HG03565 (cell line): ENCODE results near the gene MAP4K3.

Experiments
- ATAC-seq: cut with Tn5 transposase; IDR thresholded peaks from one replicate; pipeline ENCODE4 v1.9.1; 2021; ENCODE audit warnings: mild to moderate bottlenecking, moderate library complexity; ENCODE audit not compliant: unreplicated experiment

The MAP4K3 gene

DNA sequence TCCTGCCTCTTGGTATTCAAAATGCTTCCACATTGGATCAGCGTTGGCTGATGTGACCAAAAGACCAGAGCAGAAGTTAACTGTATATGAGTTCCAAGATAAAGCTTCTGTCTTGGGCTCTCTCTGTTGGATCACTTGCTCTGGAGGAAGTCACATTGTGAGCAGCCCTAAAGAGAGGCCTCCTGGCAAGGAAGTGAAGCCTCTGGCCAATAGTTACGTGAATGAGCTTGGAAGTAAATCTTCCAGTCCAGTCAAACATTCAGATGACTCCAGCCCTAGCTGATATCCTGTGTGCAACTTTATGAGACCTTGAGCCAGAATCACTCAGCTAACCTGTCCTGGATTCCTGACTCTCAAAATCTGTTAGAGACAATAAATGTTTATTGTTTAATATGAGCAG is 125.6 kb downstream of the MAP4K3 start:
- ATAC-seq = no peak

DNA sequence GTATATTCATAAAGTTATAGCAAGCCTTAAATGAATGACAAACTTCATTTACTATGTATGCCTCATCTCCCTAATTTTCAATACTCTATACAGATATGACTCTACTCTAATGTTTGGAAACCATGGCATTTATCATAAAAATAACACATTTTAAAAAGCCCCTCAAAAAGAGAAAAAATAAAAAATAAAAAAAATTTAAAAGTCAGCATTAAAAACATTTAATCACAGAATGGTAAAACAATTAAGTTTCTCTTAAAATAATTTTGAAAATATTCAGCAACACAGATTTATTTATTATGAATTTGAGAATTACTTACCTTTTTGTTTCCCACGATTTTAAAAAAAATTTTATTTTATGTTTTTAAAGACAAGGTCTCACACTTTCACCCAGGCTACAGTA is 128.3 kb downstream of the MAP4K3 start:
- ATAC-seq = no peak

DNA sequence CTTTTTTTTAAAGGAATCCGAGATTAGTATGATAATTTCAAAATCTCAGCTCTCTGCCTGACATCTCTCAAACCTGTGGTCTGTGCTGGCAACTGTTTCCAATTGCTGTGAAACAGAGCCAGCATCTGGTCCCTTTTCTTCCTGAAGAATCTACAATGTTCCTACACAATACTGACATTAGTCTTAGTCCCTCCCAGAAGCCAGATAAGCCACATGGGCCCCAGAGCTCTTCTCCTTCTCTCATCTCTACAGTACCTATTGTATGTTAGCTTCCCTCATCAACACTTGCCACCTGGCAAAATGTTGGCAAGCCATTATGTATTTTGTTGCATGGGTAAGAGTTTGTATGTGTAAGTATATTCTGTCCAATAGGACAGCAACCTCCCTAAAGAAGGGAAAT is 130.5 kb downstream of the MAP4K3 start:
- ATAC-seq = no peak

DNA sequence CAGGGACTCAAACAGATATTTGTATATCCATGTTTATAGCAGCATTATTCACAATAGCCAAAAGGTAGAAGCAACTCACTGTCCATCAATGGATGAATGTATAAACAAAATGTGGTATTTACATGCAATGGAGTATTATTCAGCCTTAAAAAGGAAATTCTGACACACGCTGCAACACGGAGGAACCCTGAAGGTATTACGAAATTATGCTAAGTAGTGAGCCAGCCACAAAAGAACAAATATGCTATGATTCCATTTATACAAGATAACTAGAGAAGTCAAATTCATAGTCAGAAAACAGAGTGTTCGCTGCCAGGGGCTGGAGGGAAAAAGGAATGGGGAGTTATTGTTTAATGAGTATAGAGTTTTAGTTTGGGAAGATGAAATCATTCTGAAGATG is 132.4 kb downstream of the MAP4K3 start:
- ATAC-seq = no peak

DNA sequence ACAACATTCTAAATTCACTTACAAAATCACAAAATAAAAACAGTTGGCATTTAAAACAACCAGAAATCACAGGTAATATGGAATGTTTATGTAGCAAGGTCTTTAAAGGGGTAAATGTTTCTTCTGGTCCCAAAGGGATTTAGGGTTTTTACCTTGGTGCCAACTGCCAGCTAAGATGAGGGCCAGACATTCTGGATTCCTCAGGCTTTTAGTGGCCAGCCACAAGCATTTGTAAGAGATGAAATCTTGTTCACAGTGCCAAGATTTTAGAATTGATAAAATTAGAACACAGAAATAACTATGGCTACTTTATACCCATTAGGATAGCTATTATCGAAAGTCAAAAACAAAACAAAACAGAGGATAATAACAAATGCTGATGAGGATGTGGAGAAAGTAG is 132.9 kb downstream of the MAP4K3 start:
- ATAC-seq = no peak

DNA sequence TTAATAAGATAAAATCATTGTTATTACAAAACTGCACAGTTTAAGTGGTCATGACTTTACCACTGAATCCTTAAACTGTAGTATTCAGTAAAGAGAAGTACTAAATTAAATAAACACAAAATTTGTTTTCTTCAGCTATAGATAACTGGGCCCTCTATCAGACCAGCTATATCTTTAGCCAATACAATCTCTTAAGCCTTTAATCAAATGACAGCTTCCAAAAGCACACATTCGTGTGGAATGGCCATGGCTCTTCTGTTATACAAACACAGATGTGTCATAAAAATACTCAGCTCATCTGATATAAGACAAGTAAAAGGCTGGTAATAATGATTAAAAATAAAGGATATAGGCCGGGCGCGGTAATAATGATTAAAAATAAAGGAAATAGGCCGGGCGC is 135.7 kb downstream of the MAP4K3 start:
- no peak for ATAC-seq

DNA sequence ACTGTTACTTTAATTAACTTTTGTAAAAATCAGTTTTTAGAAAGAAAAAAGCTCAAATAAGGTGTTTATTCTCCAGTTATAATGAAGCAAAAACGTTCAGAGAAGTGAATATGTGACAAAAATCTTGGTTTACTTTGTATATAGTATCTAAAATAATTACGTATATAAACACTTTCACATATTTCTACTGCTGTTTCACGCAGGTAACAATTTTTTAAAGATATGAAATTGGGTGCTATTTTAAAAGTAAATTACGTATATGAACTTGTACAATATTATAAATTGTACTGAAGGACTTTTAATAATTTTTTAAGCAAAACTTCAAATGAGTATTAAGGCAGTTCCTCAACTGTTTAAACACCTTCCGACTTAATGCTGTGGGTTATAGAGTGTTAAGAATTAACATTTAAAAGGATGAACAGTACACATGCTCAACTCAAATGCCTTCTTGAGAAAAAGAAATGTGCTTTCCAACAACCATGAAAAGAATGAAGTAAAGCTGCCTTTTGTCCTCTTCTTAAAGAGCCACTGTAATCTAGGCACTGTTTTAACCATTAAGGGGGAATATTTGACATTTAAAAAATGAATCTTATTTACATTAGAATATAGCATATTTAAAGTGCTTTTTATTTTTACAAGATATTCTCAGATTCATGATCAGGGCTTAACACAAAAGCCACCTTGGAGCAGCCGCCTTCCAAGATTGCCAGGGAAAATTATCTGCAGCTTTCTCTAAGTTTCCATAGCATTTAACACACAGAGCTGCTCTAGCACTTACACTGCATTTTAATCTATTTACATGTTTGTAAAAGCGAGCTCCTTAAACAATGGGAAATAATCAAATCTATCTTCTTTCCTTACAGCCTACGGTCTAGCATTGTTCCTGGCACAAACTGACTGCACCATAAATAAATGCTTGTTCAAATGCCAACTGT is 136.8 kb downstream of the MAP4K3 start:
- ATAC-seq = no peak

DNA sequence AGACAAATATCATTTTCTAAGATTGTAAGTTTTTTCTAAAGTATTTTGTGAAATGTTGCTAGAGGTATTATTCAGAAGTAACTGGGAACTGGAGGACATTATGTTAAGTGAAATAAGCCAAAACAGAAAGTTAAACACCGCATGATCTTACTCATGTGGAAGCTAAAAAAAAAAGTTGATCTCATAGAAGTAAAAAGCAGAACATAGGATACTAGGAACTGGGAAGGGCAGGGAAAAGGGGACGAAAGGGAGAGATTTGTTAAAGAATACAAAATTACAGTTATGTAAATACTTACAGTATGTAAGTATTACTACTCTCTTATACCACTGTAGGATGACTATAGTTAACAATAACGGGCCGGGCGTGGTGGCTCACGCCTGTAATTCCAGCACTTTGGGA is 146.7 kb downstream of the MAP4K3 start:
- no peak for ATAC-seq

DNA sequence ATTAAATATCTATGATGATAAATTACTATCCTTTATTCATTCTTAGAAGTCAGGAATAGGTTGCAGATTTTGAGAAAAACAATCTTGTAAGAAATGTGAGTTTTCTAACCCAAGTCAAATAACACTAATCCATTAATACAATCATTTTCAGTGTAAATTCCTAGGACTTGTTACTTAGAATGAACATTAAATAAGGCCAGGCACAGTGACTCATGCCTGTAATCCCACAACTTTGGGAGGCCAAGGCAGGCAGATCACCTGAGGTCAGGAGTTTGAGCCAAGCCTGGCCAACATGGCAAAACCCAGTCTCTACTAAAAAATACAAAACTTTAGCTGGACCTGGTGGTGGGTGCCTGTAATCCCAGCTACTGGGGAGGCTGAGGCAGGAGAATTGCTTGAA is 147.5 kb downstream of the MAP4K3 start:
- no peak for ATAC-seq

DNA sequence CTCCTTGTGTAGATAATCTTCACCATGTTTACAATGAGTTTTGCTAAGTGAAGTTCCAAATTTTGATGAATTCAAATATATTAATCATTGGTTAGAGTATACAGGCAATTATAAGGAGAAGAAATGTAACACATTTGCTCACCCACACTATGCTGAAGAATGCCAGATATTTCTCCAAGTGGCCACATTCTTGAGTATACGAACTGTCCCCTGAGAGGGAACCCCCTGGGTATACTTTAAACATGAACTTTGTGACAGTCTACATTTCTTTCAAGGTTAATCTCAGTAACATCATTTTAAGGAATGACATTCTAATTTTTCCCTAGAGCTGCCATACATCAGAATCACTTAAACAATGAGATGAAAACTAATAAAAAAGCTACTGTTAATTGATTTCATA is 153.5 kb downstream of the MAP4K3 start:
- no peak for ATAC-seq

DNA sequence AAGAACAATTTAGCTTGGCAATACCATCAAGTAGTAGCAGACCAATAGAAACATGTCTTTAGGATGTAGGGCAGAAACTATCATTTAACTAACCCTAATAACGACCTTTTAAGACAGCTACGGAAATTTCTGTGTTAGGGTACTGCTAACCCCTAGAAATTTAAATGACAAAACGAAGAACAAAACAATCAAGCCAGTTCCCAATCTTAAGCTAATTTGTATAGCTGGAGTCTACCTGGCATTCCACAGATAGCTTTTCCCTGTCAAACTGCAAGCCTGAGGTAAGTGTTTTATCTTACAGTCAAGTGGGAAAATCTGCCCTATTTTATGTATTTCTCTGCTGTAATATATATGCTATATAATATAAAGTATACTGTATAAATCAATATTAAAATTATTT is 155.7 kb downstream of the MAP4K3 start:
- no peak for ATAC-seq

DNA sequence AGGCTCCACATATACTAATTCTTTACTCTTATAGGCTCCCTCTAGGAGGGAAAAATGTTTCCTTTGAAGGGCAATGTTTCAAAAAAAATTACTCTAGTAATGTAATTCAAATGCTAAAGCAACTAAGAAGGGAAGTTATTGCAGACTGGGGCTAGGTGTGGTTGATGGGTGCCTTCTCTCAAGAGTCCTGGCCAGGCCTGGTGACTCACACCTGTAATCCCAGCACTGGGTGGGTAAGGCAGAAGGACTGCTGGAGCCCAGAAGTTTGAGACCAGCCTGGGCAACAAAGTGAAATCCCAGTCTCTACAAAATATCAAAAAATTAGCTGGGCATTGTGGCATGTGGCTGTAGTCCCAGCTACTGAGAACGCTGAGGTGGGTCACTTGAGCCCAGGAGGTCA is 162.1 kb downstream of the MAP4K3 start:
- ATAC-seq = no peak

DNA sequence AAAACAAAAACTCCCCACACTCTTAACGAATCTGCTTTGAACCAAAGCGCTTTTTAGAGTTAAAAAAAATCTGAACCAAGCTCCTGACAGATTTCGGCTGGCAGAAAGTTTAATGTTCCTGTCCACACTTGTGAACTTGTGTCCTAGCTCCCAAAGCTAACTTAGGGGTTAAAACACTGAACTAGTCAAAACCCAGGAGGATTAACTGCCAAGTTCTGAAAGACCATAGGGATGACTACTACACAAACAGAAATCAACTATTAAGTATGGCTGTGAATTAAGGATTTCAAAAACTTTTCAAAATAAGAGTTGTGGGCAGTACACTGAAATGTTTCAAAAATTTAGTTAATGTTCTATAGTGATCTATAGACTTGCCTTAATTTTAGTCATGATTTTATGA is 167.1 kb downstream of the MAP4K3 start:
- no peak for ATAC-seq

DNA sequence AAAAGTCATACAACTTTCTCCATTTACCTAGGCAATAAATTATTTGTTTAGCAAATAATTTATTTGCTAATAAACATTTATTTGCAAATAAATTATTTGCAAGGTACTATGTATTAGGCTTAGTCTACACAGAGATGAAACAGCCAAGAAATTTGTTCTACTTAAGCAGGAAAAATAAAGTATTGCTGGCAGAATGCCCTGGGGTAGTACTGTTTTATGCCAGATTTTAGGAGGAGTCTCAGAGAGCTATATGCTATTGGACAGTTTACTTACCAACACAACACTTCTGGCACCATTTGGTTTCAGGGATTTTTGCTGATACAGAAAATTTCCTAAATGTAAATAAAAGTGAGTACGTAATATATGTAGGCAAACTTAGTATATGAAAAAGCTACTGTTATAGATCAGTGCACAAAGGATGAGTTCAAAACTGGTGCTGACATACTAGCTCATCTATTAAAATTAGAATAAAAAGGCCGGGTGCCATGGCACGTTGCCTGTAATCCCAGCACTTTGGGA is 170.1 kb downstream of the MAP4K3 start:
- no peak for ATAC-seq

DNA sequence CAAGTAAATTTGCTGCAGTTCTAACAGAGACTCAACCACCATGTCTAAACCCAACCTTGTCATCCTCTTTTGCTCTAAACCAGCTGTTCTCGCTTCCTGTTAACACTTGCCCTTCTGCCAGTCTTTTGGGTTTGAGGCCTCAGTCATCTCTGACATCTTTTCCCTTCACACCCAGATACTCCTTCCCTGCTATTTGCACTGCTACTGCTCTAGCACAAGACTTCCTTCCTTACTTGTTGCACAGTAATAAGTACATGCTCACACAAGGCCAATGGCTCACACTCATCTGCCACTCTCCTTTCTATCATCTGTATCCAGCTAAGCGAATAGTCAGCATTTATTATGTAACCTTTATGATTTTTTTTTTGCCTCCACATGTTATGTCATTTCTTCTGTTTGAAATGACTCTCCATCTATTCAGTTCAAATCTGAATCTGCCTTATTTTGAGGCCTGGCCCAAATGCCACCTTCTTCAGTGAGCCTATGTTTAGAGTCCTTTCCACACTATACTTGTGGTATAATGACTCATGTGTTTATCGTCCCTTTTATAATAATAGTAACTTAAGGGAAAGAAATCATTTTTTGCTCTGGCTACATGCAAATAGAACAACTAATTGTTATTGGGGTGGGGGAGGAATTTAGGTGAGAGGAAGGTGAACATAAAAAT is 170.8 kb downstream of the MAP4K3 start:
- ATAC-seq = peak; percentile 45

DNA sequence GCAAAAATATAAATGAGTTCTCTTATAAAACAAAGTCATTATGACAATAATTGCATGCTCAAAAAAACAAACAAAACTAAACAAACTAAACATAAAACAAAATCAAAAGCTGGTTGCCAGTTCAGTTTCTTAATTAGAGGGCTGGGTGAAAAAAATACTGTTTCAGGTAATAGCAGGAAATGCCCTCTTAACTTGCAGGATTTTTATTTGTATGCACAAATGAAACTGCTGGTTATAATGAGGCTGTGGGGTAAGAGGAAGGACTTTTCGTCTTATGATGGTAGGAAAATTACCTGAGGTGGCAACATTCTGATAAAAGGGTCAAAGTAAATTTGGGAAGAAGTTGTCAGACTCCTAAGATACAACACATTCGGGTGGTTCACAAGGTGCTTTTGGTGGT is 171.8 kb downstream of the MAP4K3 start:
- ATAC-seq = no peak

DNA sequence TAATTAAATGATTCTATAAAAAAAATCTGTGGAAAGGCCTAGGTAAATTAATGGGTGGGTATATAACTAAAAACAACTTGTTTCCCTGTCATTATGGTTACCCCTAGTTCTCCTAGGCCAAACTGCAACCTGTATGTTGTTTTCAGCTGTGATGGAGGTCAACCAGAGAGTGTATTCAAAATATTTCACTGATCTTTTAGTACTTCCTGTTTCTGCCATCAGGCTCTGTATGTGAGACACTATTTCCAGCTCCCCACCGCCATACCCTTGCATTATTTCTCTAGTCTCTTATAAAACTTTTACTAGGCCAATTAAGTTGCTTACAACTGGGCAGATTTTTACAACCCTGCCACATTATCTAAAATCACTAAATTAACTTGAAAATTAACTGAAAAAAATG is 172.4 kb downstream of the MAP4K3 start:
- peak; percentile 60 for ATAC-seq

DNA sequence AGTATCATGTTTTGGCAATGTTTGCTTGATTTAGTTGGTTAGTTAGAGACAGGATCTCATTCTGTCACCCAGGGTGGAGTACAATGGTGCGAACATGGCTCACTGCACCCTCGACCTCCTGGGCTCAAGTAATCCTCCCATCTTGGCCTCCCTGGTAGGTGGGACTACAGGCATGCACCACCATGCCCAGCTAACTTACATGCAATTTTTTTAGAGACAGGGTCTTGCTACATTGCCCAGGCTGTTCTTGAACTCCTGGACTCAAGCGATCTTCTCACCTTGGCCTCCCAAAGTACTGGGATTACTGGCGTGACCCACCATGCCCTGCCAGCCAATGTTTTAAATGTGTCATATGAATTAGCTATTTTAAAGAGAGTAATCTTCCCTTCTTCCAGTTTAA is 177.0 kb downstream of the MAP4K3 start:
- no peak for ATAC-seq

DNA sequence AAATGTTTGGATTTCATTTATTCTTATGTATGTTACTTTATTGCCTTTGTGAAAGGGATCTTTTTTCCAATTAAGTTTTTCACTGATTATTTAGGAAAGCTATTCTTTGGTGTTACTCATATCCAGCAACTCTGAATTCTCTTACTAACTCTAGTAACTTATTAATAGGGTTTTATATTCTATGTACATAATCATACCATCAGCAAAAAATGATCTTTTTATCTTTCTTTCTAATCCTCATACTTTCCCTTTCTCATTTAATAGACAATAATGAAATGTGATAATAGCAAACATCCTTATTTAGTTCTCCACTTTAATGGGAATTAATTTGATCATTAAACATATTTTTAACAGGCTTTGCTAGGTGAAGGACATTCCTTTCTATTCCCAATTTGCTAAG is 181.0 kb downstream of the MAP4K3 start:
- ATAC-seq = no peak

DNA sequence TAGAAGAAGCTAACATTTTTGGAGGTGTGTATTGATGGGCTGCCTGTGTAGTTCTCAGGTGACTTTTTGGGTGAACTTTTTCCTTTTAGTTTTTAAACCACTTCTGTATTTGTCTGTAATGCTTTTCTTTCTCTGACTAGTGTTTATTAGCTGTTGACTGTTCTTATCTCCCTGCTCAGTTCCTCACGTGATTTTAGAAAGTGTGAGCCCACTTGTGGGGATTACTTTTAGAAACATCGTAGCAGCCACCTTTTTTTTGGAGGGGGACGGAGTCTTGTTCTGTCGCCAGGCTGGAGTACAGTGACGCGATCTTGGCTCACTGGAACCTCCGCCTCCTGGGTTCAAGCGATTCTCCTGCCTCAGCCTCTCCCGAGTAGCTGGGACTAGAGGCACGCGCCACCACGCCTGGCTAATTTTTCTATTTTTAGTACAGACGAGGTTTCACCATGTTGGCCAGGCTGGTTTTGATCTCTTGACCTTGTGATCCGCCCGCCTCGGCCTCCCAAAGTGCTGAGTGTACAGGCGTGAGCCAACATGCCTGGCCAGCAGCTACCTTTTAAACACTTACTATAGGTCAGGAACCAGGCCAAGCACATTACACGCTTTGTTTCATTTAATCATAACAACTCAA is 184.1 kb downstream of the MAP4K3 start:
- no peak for ATAC-seq

DNA sequence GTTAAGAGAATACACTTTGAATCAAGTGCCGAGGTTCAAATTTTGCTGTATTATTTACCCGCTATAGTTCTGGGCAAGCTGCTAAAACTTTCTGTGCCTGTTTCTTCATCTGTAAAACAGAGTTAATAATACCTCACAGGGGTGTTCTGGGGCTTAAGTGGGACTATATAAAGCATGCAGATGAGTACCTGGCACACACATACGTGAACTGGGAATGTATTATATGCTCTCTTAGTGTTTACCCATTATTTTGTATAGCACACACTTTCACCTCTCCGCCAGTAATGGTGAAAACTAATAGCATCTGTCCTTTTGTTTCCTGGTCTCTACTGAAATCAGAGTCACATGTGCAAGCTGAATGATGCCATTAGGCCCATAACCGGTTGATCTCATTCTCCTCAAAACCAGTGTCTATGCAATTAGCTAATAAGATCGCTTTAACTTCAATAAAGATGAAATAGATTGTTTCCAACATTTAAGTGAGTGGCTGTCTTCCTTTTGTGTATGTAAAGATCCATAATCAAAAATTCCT is 189.5 kb downstream of the MAP4K3 start:
- ATAC-seq = no peak
